GF-D8 (cell line): Measurements from ENCODE around the gene DNHD1.

Source experiments
- DNase-seq: peaks from one replicate; lab custom pipeline; 2025; lab: John Stamatoyannopoulos, UW

Gene DNHD1

DNA sequence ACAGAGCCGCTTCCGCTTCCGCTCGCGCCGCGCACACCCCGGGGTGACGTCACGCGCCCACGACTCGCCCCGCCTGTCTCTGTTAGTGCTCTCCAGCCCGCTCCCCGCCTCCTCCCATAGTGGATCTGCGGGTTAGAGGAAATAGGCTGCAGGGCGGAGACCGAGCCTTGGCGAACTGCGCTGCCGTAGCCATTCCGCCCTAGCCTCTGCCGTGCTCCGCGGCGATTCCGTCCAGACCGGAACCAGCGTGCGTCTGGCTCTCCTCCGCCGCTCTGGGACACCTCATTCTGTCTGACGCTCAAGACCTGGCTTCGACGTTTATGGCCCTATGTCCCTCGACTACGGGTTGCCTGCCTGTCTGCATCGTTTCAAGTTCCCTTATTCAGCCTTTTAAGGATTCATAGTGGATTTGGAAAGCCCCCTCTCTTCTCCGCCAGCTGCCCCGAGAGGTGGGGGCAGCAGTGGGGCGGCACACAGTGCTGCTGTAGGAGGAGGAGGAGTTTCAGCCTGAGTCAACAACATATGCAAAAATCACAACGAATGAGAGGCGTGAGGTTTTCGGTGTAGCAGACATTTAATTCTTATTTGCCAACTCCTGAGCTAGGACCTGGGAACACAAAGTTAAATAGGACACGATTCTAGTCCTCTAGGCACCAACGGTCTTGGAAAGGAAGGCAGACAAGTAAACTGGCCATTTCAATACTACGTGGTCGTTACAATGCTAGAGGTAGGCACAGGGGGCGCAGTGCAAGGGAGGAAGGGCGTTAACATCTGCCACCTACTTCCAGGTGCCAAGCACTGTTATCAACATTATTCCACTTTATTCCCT is 115.3 kb downstream of the DNHD1 start, which contains the start of gene TAF10:
TAF10 (minus strand) TSS at position 4 of the 829 bp plus-strand sequence. CDS start 27 bp downstream, outside the sequence.
- peak; percentile 71 for DNase-seq

DNA sequence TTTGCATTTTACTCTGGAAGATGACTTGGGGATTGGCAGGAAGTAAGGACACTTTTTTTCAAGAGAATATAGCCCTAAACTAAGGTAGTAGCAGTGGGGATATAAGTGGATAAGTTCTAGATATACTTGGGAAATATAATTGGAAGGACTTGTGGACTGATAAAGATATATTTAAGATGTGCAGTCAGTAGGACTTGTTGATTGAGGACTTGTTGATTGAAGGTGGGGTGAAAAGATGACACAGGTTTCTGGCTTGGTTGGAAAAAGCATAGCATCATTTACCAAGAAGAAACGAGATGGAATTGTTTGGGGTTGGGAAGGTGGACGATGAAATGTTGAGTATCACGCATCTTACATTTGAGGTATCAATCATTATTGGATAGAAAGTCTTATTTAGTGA is 116.4 kb downstream of the DNHD1 start:
- DNase-seq, result no peak

DNA sequence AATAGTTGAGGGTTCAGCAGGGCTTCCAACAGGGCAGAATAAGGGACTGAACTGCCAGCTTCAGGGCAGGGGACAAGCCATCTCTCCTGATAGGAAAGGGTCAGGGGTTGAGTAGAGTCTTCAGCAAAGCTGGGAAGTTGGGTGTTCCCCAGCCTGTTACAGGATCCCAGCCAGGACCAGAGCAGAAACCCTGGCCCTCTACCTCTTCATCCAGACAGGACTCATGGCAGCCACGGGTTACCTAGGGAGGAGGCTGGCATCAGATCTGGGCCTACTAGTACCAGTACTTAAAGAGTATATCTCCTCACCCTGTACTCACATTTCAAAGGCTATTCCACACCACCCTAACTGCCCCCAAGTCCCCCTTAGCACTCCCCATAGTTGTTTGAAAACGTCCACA is 117.4 kb downstream of the DNHD1 start:
- no peak for DNase-seq

DNA sequence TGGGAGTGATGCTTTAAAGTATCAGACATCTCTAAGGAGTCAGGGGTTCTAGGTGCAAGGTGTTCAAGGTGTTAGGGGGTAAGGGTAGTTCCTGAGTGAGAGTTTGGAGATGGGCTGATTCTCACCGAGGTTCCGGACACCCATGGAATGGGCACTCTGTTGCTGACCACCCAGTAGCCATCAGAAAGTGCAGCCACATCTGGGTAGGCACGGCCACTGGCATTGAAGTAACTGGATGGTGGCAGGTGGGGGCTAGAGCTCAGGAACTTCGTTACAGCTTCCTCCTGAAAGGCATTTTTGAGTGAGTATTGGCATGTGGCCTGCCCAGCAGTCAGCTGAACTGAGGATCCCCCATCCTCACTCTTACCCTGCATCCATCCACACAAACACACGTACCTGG is 118.0 kb downstream of the DNHD1 start:
- DNase-seq, result no peak

DNA sequence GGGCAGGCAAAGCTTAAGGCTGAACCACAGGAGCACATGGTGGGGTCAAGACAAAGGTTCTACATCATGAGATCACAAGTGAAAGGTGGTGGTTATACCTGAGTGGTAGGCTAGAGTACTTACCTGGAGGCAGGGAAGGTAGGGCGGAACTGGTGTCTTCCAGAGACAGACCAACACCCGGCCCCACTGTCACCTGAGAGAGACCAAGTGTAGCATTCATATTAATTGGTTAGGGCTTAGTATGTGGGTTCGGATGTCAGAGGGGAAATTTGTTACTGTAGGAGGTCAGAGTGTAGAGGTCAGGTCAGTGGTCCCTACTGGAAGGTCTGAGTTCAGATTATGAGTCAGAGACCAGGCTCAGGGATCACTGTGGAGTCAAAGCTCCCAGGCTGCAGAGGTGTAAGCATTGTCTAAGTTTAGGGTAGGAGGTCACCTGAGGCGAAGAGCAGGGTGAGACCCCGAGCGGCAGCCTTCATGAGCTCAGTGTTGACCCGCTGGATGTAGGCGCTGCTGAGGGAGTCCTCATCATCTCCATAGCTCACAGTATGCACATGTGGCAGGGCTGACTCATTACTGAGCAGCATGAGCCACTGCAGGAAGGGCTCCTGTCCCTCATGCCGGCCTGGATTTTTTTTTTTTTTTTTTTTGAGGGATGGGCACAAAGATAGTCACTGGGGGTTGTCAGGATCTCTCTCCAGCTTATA is 119.0 kb downstream of the DNHD1 start:
- DNase-seq, result no peak

DNA sequence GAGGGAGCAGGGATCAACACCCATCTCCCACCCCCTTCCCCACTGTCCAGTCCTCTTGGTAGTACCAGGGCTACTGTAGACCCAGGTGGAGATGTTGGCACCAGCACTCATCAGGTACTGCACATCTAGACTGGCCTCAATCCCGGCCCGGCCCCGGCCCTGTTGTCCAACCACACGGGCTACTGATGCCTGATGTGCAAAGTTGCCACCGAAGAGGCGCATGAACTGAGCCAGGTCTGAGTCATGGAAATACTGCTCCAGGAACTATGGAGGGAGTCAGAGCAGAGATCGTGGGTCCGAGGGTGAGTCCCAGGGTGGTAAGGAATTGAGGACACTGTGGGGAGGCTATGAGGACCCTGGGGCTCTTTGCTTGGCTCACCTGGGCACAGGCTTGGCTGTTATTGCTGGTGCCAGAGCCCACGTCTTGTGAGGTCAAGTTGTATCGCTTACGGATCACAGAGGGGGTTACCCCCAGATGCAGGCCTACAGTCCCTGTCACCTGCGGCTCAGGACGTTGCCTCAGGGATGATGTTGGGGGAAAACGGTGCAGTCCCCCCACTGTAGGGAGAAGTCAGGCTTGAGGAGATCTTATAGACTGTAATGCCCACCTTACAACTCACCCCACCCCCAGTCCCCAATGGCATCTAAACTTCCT is 119.6 kb downstream of the DNHD1 start:
- DNase-seq, result no peak

DNA sequence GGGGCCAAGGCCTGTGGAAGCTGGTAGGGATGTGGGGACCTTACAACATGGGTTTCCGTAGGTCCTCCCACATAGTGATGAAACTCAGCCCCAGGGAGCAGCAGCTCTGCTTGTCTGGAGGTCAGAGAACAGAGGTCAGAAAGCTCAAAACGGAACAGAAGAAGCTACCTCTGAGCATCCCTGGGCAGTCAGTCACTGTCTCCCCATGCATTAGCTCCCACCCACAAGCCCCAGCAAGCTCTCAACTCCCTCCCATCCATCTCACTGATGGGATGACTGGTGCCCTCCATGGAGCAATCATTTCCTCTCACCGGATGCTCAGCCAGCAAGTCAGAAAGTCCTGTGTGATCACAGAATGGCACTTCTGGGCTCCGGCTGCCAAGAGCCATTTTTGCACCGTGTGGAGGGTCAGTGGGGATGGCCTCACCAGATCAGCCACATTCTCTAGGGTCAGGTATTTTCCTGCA is 120.3 kb downstream of the DNHD1 start:
- DNase-seq, result peak; percentile 34

DNA sequence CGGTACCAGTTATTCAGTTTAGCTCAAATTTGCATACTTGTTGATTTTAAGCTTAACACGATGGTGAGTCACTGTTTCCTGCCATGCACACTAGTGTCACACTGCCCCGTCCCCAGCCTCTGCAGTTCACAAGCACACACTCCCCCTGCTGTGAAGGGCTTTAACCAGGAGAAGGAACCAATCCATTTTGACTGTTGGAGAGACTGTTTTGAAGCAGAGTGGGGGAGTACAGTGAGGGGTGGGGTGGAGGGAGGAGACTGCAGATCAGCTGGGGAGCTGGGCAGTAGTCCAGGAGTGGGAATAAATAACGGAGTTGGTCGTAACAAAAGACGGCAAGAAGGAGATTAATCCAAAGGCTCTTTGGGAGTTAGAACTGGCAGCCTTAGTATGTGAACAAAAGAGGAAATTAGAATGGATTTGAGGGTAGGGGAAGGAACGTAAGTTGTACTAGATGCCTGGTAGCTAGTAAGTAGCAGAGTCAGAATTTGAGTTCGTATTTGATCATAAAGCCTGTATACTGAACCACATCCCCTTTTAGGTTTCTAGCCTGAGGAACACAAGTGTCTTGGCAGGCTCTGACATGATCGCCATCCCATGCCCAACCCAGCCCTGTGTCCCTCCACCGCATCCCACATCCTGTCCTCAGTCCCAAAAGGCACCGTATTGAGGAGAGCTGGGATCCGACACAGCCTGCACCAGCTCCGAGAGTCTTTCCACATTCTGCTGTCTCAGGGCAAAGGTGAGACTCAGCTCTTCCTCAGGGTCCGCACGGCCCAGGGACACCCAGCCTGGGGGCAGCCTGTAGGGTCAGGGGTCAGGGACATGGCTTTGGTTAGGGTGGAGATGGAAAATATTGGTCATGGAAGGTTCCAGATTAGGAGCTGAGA is 121.3 kb downstream of the DNHD1 start:
- peak; percentile 26 for DNase-seq

DNA sequence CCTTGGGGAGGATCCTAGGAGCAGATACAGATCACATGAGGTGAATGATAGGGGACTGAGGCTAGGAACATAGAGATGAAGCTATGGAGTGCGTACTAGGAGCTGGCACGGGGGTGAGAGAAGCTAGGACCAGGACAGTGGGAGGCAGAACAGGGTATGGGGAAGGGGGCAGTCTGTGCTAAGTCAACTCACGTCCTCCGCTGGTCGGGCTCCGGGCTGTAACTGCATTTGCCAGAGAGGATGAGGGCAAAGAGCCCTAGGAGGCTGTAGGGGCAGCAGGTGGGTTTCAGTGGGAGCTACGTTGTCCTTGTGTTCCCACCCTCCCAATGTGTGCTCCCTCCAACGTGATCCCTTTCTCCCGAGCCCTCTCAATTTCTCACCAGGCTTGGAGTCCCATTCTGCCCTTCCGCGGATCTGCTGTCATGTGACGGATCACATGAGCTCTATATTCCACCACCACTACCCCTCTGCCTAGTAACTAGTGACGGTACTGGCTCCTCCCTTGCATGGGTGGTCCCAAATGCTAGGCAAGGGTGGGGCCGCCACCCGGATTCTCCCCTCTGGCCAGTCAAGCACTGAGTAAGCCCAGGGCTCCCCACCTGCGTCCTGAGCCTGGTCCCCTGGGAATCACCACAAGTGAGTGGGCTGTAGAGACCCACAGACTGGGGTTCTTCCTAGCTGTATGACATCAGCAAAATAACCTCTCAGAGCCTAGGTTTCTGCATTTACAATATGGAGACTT is 122.1 kb downstream of the DNHD1 start, which contains the start of gene TPP1:
TPP1 (minus strand) TSS at position 419 of the 742 bp plus-strand sequence; CDS start at position 397, 22 bp downstream.
- DNase-seq, result peak; percentile 59

DNA sequence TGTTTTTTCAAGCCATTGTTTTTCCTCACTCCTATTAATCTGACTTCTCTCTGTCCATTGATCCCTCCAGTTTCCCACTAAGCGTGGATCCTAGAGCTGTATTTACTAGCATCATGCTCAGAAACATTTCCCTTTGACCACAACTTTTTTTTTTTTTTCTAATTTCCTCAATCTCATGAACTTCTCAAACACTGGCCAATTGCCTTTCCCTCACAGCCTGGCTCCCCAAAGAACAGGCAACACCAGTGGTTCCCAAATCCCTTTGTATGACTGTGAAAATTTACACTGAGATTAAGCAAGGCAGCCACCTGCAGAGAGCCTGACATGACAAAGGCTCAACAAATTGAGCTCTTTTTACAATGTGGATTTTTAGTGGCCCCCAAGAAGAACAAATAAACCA is 123.6 kb downstream of the DNHD1 start:
- DNase-seq, result peak; percentile 14
